22Rv1 (cell line): ENCODE data around the gene SLC25A10.

Source experiments
- ZFX ChIP-seq: fragments of 450-650 bp; IDR thresholded peaks from 2 replicates; pipeline ENCODE4 v1.6.1; 2017; ENCODE audit warnings: antibody characterized with exemption, borderline replicate concordance
- TF ChIP-seq, protein P1 (sequence below): fragments of 450-650 bp; IDR thresholded peaks from 2 replicates; pipeline ENCODE4 v1.5.1; 2017; ENCODE audit warnings: mild to moderate bottlenecking

DNA sequence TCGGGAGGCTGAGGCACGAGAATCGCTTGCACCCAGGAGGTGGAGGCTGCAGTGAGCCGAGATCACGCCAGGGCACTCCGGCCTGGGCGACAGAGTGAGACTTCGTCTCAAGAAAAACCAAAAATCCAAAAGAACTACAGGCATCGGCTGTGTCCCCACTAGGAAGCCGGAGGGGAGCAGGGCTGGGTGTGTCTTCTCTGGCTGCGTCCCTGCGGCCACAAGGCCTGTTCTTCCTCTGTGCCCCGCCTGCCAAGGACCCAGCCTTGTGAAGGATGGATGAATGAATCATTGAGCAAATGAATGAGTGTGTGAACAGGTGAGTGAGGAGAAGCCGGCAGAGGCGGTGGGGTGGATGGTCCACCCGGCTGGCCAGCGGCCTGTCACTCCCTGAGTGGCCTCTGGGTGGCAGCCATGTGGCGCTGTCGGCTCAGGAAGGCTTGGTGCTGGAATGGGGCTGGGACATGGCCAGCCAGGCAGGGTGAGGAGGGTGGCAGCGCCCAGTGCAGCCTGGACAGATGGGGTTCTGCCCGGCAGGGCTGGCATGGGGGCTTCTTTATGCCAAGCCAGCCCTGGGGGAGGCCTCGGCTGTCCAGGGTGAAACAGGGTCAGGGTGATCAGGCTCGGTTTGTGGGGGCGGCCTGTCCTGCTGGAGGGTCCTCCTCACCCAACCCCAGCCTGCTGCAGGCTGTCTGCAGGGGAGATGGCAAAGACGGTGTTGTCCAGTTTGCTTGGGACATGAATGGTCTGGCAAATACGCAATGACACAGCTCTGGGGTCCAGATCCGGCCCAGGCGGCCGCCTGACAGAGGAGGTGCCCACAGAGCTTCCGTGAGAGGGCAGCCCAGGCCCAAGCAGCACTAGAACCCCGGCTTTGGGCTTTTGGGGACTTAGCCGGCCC lies 21.7 kb downstream of the SLC25A10 start:
- TF ChIP-seq, protein P1, sequence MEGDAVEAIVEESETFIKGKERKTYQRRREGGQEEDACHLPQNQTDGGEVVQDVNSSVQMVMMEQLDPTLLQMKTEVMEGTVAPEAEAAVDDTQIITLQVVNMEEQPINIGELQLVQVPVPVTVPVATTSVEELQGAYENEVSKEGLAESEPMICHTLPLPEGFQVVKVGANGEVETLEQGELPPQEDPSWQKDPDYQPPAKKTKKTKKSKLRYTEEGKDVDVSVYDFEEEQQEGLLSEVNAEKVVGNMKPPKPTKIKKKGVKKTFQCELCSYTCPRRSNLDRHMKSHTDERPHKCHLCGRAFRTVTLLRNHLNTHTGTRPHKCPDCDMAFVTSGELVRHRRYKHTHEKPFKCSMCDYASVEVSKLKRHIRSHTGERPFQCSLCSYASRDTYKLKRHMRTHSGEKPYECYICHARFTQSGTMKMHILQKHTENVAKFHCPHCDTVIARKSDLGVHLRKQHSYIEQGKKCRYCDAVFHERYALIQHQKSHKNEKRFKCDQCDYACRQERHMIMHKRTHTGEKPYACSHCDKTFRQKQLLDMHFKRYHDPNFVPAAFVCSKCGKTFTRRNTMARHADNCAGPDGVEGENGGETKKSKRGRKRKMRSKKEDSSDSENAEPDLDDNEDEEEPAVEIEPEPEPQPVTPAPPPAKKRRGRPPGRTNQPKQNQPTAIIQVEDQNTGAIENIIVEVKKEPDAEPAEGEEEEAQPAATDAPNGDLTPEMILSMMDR = peak; percentile 95
- TF ChIP-seq ZFX = no peak
